GM21576 (cell line): ENCODE measurements around the gene TIGD6.
A peak's percentile ranks its signal among the peaks of the same experiment; 100 is the strongest.
"Not testable (repeated sequence)": the region's sequence is repeated elsewhere in the genome, so short reads cannot be mapped to it uniquely, and the experiment has no call there.

Source experiments
- ATAC-seq: cut with Tn5 transposase; IDR thresholded peaks from one replicate; pipeline ENCODE4 v1.9.1; 2021; ENCODE audit warnings: mild to moderate bottlenecking, moderate library complexity; ENCODE audit not compliant: unreplicated experiment

TIGD6 gene

DNA sequence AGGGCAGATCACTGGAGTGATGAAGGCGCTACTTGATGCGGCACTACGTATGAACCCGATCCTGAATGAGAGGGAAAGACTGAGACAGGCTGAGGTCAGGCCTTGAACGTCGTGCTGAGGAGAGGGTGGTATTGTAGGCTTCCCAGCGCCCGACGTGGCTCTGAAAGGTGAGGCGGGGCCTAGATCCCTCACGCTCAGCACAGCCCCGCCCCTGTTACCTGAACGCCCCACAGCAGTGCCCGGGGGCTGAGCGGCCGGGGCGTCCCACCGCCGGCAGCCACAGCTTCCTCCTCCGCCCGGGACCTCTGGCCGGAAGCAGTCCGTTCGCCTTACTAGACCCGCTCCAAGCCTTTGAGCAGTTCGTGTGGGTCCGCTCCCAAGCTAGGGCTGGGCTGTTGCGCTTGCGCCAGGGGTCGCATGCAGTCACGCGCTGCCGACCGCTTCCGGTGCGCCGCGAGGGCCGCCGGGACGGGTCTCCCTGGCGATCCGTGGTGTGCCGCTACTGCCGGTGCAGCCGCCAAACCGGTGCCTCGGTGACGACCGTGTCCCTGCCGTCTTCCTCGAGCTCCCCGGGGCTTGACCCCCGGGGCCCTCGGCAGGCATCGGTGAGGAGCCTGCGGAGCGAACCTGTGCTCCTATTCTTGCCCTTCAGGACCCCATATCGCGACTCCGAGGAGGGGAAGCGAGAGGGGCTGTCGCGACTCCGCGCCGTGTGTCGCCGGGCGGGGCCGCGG is at the start of gene TIGD6, which contains the start of gene HMGXB3:
TSS of gene TIGD6 (minus strand) at position 399 of the 734 bp plus-strand sequence. CDS start 4,306 bp downstream, outside the sequence.
TSS of gene HMGXB3 (plus strand) at position 484 of the 734 bp plus-strand sequence. CDS start 4,114 bp downstream, outside the sequence.
- ATAC-seq: peak; percentile 83

DNA sequence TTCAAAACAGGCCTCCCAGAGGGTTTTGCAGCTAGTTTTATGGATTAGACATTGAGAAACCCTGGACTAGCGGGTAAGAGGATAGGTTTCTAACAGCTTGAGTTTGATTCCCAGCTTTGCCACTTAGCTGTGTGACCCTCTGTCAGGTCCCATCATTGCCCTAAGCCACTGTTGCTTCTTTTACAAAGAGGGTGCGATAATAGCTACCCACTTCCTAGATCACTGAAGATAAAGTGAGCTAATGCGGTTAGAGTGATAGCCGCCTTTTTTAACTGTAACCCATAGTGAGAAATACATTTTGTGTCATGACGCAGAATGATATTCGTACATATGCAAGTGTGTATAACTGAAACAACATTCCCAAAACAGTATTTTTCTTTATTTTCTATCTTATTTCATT is 45.6 kb upstream of the TIGD6 start:
- ATAC-seq: no peak

DNA sequence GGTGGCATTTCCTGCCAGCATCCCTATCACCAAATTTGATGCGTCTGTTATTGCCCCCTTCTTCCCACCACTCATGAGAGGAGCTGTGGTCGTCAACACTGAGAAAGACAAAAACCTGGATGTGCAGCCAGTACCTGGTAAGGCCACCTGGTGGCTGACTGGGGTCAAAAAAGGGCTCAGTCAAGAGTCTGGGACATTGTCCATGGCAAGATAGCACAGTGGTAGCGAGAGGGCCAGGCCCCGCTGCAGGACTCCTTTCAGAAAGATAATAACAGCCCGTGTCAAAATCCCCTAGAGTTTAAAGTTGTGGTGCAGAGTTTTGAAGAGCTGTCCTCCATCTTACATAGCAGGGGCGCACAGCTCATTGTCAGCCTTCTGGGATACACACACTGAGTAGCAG is 45.1 kb upstream of the TIGD6 start:
- no peak for ATAC-seq

DNA sequence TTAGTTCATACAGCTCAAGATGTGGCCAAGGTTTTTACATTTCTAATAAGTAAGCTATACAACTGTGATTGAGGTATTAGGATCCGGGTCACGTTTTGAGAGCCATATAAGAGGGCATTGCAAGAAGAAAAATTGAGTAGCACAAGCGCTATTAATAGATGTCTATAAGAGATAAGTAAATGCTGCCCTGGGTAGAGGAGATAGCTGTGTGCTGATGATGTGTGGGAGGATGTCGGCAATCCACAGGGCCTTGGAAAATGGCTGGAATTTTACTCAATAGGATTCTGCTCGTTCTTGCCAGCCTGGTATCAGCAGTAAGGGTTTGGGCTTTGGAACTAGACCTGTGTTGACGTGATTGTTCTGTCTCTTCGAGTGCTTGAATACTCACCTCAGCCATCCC is 44.3 kb upstream of the TIGD6 start:
- no peak for ATAC-seq

DNA sequence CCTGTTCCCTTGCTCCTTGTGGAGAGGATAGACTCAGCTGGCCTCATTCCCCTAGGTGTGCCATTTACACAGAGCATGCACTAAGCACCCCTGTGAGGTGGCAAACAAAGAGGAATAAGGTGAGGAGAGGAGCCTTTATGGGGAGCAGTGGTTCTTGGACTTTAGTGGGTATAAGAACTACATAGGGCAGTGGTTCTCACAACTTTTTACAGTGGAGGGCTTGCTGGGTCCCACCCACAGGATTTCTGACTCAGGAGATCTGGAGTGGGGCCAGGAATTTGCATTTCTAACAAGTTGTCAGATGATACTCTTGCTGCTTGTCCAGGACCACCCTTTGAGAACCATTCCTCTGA is 43.9 kb upstream of the TIGD6 start:
- no peak for ATAC-seq

DNA sequence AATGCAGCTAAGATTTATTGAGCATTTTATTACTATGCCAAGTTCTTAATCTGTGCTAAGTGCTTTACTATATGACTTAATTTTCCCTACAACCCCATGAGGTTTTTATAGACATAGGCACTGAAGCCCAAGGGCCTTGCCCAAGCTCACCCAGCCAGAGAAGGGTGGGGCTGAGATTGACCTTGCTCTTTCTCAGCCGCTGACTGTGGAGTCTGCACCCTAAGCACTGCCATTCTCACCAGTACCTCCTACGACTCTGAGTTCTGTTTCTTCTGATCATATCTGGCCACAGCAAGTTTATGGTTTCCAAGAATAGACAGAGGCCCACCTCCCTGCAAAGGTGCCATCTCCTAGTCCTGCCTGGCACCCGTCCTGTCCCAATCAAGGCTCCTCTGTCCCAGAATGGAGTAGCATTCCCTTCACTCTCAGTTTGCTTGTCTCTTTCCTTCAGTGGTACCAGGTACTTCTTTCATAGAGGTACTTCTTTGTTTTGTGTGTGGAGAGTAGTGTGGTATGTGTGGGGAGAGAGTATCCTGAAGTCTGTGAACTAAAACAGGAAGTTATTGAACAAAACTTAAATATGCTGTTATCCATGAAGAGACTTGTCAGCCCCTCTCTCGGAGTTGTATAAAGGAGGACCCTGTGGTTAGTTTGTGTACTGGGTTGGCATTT is 43.3 kb upstream of the TIGD6 start:
- ATAC-seq: no peak

DNA sequence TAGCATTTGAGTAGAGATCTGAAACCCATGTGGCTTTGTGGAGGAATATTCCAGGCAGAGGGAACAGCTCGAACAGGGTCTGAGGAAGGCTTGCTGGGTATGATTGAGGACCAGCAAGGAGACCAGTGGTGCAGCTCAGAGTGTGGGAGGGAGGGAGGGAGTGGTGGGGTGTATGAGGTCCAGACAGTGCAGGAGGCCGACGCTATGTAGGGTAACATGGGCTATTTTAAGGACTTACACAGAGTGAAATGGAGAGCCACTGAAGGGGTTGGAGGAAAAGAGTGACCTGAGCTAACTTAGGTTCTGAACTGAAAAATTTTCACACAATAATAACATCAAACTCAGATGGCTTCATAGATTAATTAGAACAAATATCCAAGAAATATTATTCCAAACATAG is 42.0 kb upstream of the TIGD6 start:
- ATAC-seq: no peak

DNA sequence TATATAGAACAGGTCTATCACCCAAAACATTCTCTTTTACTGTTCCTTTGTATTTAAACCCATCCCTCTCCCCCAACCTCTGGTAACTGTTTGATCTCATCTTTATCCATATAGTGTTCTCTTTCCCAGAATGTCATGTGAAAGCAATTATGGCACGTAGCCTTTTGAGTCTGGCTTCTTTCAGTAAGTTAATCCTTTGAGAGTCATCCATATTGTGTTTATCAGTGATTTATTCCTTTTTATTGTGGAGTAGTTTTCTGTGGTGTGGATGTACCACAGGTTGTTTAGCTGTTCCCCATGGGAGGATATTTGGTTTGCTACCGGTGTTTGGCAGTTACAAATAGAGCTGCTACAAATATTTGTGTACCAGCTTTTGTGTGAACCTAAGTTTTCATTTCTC is 38.1 kb upstream of the TIGD6 start:
- no peak for ATAC-seq

DNA sequence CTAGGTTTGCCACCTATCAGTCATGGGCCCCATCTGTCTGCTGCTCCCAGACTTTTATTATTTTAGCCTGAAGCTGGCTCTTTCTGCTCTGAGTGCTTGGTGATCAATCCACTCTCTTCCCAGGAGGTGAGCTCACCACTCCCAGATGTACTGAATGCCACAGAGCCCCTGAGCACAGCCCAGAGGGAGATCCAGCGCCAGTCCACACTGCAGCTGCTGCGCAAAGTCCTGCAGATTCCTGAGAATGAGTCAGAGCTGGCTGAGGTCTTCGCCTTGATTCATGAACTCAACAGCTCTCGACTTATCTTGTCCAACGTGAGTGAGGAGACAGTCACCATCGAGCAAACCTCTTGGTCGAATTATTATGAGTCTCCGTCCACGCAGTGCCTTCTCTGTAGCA is 36.1 kb upstream of the TIGD6 start:
- no peak for ATAC-seq

DNA sequence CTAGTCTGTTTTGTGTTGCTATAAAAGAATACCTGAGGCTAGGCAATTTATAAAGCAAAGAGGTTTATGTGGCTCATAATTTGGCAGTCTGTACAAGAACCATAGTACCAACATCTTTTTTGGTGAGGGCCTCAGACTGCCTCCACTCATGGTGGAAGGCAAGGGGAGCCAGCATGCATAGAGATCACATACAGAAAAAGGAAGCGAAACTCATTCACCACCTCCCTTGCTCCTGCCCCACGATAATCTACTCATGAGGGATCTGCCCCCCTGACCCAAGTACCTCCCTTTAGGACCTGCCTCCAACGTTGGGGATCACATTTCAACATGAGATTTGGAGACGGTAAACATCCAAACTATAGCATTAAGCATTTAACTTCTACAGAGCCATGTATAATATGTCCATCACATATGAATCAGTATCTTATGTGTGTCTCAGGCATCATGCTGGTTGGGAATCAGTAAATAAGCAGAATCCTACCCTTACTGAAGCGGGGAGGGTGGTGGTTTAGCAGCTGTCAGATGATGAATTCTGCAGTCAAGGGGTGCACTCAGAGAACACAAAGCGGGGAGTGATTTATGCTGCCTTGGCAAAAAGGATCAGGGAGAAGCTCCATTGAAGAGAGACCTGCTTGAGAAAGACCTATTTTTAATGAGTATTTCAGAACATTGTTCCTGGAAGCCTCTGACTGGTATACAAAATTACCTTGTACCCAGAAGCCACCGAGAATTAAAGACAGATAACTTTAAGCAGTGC is 34.9 kb upstream of the TIGD6 start:
- ATAC-seq: peak; percentile 99

DNA sequence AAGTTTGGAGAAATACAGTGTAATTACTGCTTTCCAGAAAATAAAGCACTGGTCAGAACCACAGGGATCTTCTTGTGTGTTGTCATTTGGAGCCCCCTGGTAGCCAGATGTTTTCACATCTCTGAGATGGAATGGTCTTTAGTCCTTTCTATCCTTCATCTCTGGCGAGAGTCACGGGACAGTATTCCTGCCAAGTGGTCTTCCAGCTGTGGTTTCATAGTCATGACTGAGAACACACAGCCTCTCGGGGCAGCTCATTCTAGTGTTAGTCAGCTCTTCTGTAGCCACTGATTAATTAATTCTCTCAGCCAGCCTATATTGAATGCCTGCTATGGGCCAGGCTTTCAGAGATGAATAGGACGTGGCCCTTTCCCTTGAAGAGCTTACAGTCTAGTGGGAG is 34.2 kb upstream of the TIGD6 start:
- no peak for ATAC-seq

DNA sequence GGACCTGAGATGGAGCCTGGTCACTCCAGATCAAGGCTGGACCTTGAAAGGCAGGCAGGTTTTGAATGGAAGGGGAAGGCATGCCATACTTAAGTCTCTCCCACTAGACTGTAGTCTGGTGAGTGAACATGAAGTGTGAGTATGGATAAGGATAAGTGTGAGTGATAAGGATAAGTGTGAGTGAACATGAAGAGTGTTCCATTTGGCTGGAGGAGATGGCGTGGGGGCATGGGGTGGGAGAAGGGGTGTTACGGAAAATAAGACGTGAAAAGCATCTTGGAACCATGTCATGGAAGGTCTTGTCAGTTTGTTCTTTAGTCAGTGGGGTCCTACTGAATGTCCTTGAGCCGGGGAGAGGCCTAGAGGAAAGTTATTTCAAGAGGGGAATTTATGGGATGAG is 32.9 kb upstream of the TIGD6 start:
- no peak for ATAC-seq

DNA sequence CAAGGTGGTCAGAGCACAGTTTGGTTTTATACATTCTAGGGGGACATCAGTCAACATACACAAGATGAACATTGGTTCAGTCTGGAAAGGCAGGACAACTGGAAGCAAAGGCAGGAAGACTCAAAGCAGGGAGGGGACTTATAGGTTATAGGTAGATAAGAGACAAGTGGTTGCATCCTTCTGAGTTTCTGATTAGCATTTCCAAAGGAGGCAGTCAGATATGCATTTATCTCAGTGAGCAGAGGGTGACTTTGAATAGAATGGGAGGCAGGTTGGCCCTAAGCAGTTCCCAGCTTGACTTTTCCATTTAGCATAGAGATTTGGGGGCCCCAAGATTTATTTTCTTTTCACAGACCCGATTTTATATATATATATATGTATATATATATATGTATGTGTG is 27.6 kb upstream of the TIGD6 start:
- not testable (repeated sequence) for ATAC-seq

DNA sequence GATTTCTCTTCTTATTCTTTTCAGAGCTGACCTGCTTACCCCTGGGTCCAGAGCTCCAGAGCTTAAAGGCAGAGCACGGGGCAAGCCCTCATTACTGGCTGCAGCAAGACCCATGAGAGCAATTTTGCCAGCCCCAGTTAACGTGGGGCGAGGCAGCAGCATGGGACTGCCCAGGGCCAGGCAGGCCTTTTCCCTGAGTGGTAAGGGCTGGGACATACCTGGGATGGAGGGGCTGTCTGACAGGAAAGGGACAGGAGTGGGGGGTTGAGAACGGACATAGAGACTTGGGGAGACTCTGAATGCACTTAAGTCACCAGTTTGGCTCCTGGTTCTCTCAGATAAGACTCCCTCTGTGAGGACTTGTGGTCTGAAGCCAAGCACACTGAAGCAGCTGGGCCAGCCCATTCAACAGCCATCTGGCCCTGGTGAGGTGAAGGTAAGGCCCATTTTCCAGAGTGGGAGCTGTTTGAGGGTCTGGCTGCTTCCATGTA is 26.3 kb upstream of the TIGD6 start:
- no peak for ATAC-seq

DNA sequence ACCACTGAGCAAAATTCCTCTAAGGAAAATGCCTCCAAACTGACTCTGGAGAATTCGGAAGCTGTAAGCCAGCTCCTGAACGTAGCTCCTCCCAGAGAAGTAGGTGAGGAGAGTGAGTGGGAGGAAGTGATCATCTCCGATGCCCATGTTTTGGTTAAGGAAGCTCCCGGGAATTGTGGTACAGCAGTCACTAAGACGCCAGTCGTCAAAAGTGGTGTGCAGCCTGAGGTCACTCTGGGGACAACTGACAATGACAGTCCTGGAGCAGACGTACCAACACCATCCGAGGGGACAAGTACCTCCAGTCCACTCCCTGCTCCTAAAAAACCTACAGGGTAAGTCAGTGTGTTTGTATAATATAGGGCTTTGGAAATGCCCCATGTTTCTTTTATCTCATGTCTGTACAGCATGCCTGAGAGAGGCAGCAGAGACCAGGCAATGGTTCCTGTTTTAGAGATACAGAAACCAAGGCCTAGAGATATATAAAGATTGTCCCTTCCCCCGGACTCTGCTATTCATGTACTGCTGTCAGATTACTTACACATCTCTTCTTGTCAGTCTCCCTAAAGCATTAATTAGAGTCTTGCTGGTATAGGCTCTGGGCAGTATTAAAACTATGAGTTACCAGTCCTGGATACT is 24.0 kb upstream of the TIGD6 start:
- no peak for ATAC-seq

DNA sequence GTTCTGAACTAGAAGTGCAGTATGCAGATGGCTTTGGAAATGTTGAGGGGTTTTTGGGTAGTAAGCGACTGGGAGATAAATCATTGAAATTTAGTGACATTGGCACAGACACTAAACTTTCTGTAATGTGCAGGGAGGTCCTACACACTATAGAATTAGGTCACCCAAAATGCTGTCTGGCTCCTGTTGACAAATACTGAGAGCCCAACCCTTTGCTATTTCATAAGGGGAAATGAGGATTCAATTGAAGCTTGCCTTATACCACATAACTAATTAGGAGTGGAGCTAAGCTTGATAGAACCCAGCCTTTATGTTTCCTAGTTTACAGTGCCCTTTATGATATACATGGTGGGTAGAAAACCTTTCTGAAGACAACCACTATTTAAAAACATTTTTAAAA is 22.7 kb upstream of the TIGD6 start:
- no peak for ATAC-seq

DNA sequence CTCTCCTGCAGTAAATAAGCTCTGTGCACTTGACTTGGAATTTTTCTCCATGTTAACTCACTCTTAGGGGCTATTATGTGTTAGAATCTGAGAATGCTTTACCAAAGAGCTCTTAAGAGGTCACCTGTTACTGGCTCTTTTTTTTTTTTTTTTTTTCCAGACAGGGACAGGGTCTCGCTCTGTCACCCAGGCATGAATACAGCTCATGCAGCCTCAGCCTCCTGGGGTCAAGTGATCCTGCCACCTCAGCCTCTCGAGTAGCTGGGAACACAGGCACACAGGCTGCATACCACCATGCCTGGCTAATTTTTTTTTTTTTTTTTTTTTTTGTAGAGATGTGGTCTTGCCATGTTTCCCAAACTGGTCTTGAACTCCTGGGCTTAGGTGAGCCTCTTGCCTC is 22.2 kb upstream of the TIGD6 start:
- no peak for ATAC-seq

DNA sequence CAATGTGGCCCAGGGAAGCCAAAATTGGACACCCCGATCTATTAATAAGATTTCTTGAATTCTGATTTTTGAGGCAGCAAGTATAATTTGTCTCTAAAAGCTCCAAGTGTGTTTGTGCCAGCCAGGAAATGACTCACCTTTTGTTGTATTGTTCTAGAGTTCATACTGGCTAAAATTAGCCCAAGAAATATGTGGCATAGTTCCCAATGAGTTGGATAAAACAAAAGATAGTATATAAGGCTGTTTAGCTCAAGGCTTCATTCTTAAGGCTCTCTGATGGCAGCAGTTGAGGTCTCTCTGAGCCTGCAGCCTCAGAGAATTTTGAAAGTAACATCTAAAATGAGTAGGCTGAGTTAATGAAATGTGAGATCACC is 21.7 kb upstream of the TIGD6 start:
- ATAC-seq: no peak

DNA sequence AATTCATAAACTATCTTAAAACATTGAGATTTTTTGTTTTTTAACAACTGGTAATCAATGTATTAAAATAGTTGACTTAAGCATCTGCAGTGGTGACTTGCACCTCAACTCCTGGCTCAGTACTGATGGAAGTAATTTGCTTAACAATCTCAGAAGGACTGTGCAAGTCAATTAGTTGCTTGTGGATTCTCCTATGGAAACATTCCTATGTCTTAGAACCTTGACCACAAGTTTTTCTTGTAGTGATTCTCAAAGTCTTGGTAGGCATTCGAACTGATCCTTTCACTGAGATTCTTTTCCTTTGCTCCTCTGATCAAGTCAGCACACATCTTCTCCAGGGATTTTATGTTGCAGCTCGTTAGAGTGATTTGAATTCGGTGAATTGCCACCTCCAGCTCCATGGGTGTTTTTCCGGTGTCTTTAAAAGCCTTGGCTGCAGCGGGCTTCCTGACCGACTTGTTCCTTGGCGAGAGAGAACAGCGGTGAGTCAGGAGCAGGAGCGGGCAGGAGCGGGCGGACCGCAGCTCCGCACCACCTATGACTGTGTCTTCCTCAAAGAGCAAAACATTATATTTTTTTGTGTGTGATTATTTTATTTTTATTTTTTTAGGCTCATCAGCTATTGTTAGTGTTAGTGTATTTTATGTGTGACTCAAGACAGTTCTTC is 21.2 kb upstream of the TIGD6 start:
- ATAC-seq: no peak

DNA sequence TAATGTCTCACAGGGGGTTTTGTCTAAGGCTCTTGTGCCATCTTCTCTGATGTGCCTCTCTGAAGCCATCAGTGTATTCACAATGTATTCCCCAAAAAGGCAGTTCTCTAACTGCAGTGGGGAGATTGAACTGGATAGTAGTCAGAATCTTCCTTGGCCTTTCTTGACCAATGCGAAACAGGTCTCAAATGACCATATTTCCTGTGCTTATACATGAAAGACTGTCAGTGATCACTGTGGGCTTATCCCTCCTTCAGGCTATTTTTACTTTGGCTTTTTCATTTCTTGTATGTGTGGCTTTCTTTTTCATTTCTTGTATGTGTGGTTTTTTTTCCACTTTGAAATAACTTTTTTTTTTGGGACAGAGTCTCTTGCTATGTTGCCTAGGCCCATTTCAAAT is 19.8 kb upstream of the TIGD6 start:
- ATAC-seq: no peak
